ENCODE data around the gene DENND4C. TPM values are rescaled to one million over a fixed set of nuclear protein-coding genes. Genes with fewer than 3 reads are reported as not detected.

DENND4C gene
- polyA plus RNA-seq, 2 of the 4 experiments (the other 2 are of a cell fraction): 17.4 to 44.1 TPM

DNA sequence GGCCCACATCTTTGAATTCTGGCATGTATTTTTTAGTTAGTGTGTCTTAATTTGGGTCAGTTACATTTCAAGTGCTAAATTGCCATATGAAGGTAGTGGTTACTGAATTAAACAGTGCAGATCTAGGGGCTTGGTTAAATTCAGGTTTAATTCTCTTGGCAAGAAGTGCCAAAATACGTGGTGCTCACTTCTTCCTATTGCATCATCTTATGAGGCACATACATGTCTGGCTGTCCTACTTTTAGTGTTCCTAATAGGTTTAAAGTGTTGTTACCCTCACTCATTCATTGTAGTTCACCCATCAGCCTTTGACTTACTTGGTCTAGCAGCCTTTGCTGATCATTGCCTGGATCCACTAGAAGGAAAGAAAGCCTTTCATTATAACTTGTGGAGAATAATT lies 90.0 kb downstream of the DENND4C start:
- FAIRE-seq: peak; percentile 7
- POLR2A ChIA-PET: no interaction called here

DNA sequence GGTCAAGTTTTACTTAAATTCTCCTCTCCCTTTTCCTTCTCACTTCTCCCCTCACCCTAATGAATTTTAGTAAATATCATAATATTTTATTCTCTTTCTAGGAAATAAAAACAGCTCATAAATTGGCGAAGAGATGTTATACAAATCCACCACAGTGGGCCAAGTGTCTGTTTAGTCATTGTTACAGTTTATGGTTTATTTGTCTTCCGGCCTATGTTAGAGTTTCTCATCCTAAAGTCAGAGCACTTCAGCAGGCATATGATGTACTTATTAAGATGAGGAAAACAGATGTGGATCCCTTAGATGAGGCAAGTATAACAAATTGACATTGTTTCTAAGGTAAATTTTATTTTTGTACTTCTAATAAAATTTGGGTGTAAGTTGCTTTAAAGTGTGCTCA lies 101.4 kb downstream of the DENND4C start:
- no peaks in the 10 kb centered on the region for H3K4me1 ChIP-seq
- H3K4me3 ChIP-seq: no peak overlapping the region
- DNase-seq (ENCODE audit: low read depth in 1 of 2, low spot score in 1 of 2) (no peak), ATAC-seq (no peak), FAIRE-seq (no peak)
- H3K9me3 ChIP-seq: no peaks in the 10 kb centered on the region
- no peak overlapping the region for H3K4me2 ChIP-seq
- ChIA-PET POLR2A (no interaction called here), CTCF (interaction anchor here (0.6 to 1.5 kb wide), 2 partner anchors 283 to 305 kb away, joined by 3 to 4 read pairs; partner anchors contain the start of gene RRAGA)
- WGBS (ENCODE audit: missing lambda C conversion rate): 93% methylated on average over 2 of the region's 2 CpGs
- H3K27ac ChIP-seq: no peak overlapping the region
- TF ChIP-seq EP300 (IDR thresholded peaks at IDR 0.05) (no peak), HOXB13 (CRISPR knock-in tag; IDR thresholded peaks at IDR 0.05; ENCODE audit: low read depth) (no peak), FOSL2 (IDR thresholded peaks at IDR 0.05) (no peak), FOSL2 (CRISPR knock-in tag; IDR thresholded peaks at IDR 0.05) (no peak), SREBF2 (IDR thresholded peaks at IDR 0.05) (no peak), MYC (IDR thresholded peaks at IDR 0.05; ENCODE audit: borderline replicate concordance, low read length) (no peak), RCOR1 (IDR thresholded peaks at IDR 0.05; ENCODE audit: low read depth, low read length) (no peak), RNF2 (IDR thresholded peaks at IDR 0.05; ENCODE audit: borderline replicate concordance, low read depth) (no peak), RFX5 (IDR thresholded peaks at IDR 0.05) (no peak), EHF (CRISPR knock-in tag; IDR thresholded peaks at IDR 0.05) (no peak), RAD21 (conservative IDR thresholded peaks at IDR 0.05 in 1 of 2, IDR thresholded peaks at IDR 0.05 in 1 of 2) (no peak), CBX2 (IDR thresholded peaks at IDR 0.05; ENCODE audit: borderline replicate concordance, low read depth) (no peak)
- TF ChIP-seq, protein P1, sequence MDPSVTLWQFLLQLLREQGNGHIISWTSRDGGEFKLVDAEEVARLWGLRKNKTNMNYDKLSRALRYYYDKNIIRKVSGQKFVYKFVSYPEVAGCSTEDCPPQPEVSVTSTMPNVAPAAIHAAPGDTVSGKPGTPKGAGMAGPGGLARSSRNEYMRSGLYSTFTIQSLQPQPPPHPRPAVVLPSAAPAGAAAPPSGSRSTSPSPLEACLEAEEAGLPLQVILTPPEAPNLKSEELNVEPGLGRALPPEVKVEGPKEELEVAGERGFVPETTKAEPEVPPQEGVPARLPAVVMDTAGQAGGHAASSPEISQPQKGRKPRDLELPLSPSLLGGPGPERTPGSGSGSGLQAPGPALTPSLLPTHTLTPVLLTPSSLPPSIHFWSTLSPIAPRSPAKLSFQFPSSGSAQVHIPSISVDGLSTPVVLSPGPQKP (IDR thresholded peaks at IDR 0.05; ENCODE audit: low read depth, low read length): no peak
- TF ChIP-seq, protein P2, sequence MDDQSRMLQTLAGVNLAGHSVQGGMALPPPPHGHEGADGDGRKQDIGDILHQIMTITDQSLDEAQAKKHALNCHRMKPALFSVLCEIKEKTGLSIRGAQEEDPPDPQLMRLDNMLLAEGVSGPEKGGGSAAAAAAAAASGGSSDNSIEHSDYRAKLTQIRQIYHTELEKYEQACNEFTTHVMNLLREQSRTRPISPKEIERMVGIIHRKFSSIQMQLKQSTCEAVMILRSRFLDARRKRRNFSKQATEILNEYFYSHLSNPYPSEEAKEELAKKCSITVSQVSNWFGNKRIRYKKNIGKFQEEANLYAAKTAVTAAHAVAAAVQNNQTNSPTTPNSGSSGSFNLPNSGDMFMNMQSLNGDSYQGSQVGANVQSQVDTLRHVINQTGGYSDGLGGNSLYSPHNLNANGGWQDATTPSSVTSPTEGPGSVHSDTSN (IDR thresholded peaks at IDR 0.05): no peak
- TF ChIP-seq, protein P3, sequence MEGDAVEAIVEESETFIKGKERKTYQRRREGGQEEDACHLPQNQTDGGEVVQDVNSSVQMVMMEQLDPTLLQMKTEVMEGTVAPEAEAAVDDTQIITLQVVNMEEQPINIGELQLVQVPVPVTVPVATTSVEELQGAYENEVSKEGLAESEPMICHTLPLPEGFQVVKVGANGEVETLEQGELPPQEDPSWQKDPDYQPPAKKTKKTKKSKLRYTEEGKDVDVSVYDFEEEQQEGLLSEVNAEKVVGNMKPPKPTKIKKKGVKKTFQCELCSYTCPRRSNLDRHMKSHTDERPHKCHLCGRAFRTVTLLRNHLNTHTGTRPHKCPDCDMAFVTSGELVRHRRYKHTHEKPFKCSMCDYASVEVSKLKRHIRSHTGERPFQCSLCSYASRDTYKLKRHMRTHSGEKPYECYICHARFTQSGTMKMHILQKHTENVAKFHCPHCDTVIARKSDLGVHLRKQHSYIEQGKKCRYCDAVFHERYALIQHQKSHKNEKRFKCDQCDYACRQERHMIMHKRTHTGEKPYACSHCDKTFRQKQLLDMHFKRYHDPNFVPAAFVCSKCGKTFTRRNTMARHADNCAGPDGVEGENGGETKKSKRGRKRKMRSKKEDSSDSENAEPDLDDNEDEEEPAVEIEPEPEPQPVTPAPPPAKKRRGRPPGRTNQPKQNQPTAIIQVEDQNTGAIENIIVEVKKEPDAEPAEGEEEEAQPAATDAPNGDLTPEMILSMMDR (IDR thresholded peaks at IDR 0.05): no peak

More for the DNA sequence above, 90.0 kb downstream of the DENND4C start:
- Histone ChIP-seq H3K9me3 (no peaks in the 10 kb centered on the region), H3K4me3 (no peak overlapping the region), H3K4me2 (no peak overlapping the region), H3K4me1 (no peaks in the 10 kb centered on the region), H3K27ac (no peak overlapping the region)
- DNase-seq (ENCODE audit: low read depth in 1 of 2, low spot score in 1 of 2) (no peak), ATAC-seq (no peak)
- TF ChIP-seq, protein P4, sequence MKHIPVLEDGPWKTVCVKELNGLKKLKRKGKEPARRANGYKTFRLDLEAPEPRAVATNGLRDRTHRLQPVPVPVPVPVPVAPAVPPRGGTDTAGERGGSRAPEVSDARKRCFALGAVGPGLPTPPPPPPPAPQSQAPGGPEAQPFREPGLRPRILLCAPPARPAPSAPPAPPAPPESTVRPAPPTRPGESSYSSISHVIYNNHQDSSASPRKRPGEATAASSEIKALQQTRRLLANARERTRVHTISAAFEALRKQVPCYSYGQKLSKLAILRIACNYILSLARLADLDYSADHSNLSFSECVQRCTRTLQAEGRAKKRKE (CRISPR knock-in tag; IDR thresholded peaks at IDR 0.05; ENCODE audit: low read depth): no peak
- TF ChIP-seq ZNF302 (CRISPR knock-in tag; IDR thresholded peaks at IDR 0.05) (no peak), ZC3H11A (IDR thresholded peaks at IDR 0.05) (no peak), ESRRA (IDR thresholded peaks at IDR 0.05; ENCODE audit: borderline replicate concordance, low read length) (no peak), RNF2 (IDR thresholded peaks at IDR 0.05; ENCODE audit: borderline replicate concordance, low read depth) (no peak), FOSL2 (IDR thresholded peaks at IDR 0.05) (no peak), FOSL2 (CRISPR knock-in tag; IDR thresholded peaks at IDR 0.05) (no peak), TP53 (CRISPR knock-in tag; IDR thresholded peaks at IDR 0.05) (no peak), POLR2AphosphoS2 (conservative IDR thresholded peaks at IDR 0.05; ENCODE audit: low read length) (no peak)
- TF ChIP-seq, protein P5, sequence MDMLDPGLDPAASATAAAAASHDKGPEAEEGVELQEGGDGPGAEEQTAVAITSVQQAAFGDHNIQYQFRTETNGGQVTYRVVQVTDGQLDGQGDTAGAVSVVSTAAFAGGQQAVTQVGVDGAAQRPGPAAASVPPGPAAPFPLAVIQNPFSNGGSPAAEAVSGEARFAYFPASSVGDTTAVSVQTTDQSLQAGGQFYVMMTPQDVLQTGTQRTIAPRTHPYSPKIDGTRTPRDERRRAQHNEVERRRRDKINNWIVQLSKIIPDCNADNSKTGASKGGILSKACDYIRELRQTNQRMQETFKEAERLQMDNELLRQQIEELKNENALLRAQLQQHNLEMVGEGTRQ (IDR thresholded peaks at IDR 0.05): no peak
- TF ChIP-seq, protein P6, sequence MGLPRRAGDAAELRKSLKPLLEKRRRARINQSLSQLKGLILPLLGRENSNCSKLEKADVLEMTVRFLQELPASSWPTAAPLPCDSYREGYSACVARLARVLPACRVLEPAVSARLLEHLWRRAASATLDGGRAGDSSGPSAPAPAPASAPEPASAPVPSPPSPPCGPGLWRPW (IDR thresholded peaks at IDR 0.05): no peak
- TF ChIP-seq, protein P7, sequence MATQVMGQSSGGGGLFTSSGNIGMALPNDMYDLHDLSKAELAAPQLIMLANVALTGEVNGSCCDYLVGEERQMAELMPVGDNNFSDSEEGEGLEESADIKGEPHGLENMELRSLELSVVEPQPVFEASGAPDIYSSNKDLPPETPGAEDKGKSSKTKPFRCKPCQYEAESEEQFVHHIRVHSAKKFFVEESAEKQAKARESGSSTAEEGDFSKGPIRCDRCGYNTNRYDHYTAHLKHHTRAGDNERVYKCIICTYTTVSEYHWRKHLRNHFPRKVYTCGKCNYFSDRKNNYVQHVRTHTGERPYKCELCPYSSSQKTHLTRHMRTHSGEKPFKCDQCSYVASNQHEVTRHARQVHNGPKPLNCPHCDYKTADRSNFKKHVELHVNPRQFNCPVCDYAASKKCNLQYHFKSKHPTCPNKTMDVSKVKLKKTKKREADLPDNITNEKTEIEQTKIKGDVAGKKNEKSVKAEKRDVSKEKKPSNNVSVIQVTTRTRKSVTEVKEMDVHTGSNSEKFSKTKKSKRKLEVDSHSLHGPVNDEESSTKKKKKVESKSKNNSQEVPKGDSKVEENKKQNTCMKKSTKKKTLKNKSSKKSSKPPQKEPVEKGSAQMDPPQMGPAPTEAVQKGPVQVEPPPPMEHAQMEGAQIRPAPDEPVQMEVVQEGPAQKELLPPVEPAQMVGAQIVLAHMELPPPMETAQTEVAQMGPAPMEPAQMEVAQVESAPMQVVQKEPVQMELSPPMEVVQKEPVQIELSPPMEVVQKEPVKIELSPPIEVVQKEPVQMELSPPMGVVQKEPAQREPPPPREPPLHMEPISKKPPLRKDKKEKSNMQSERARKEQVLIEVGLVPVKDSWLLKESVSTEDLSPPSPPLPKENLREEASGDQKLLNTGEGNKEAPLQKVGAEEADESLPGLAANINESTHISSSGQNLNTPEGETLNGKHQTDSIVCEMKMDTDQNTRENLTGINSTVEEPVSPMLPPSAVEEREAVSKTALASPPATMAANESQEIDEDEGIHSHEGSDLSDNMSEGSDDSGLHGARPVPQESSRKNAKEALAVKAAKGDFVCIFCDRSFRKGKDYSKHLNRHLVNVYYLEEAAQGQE (IDR thresholded peaks at IDR 0.05): no peak
- 91% methylated on average over 1 of the region's 1 CpG for WGBS (ENCODE audit: missing lambda C conversion rate)
- CTCF ChIA-PET: no interaction called here
